HT1080 (cell line): Measurements from ENCODE around the gene MS4A12. TPM values are rescaled to one million over a fixed set of nuclear protein-coding genes. Genes with fewer than 3 reads are reported as not detected.
"Not testable (repeated sequence)": the region's sequence is repeated elsewhere in the genome, so short reads cannot be mapped to it uniquely, and the experiment has no call there.

Experiments
- DNase-seq: peaks from one replicate; pipeline ENCODE4 v3.0.0-alpha.2; 2015; ENCODE audit warnings: low read depth
- polyA plus RNA-seq, 2 experiments: library from polyadenylated mRNA; depleted of rRNA; stranded (reverse); fragments of >200 nt; gene quantifications; 2 replicates each; pipeline ENCODE4 v1.2.3, GENCODE V29; 2015
- total RNA-seq: library from RNA; depleted of rRNA; stranded (reverse); fragments of >200 nt; shearing (Covaris generic); gene quantifications from 2 replicates; pipeline ENCODE4 v1.2.3, GENCODE V29; 2014; rRNA removed

The MS4A12 gene
- total RNA-seq = not detected in 2 replicates
- polyA plus RNA-seq (2015; cell fraction: cytosol; rRNA removed) = 0.24 TPM in 1 of 2 replicates, not detected in the other
- not detected in 2 replicates for polyA plus RNA-seq (2015; cell fraction: nucleus; rRNA removed)

- no peak for DNase-seq
Observed at GRCh38 chr11:60492488-60493009, at the start of gene MS4A12. Gene MS4A12 (plus strand): TSS chr11:60492778. CDS start chr11:60497319, 4,541 bp downstream.

DNA sequence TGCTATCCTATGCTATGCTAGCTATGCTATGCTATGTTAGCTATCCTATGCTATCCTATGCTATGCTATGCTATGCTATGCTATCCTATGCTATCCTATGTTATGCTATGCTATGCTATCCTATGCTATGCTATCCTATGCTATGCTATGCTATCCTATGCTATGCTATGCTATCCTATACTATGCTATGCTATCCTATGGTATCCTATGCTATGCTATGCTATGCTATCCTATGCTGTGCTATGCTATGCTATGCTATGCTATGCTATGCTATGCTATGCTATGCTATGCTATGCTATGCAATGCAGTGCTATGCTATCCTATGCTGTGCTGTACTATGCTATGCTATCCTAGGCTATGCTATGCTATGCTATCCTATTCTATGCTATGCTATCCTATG, 45.5 kb upstream of the MS4A12 start:
- no peak for DNase-seq

DNA sequence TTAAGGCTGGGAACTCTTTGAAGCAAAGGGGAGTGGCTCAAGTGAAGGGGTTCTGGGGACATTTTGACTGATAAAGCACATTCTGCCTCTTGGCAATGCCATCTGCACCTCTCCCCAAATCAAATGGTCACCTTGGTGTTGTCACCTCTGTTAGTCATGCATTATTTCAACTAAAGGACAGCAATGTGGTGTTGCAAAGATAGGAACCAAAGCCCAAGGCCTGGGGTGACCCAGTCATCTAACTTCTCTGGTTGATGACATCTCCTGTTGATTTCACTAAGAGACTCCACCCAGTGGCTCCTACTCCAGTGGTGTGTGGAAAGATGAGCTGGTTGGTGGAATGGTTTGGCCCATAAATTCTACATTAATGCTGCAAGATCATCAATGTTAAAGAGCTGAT, 44.7 kb upstream of the MS4A12 start:
- DNase-seq = no peak

DNA sequence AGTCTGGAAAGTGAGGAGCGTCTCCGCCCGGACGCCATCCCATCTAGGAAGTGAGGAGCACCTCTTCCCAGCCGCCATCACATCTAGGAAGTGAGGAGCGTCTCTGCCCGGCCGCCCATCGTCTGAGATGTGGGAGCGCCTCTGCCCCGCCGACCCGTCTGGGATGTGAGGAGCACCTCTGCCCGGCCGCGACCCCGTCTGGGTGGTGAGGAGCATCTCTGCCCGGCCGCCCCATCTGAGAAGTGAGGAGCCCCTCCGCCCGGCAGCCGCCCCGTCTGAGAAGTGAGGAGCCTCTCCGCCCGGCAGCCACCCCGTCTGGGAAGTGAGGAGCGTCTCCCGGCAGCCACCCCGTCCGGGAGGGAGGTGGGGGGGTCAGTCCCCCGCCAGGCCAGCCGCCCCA, 41.4 kb upstream of the MS4A12 start:
- not testable (repeated sequence) for DNase-seq

GRCh38 chr11:60454212-60454611, 38.4 kb upstream of the MS4A12 start:
- DNase-seq = no peak

GRCh38 chr11:60455531-60456042, 37.0 kb upstream of the MS4A12 start, which contains the start of gene MS4A1:
Gene MS4A1 (plus strand): TSS chr11:60455847. CDS start chr11:60462375, 6,528 bp downstream.
- DNase-seq = no peak

GRCh38 chr11:60457576-60457975, 35.0 kb upstream of the MS4A12 start:
- DNase-seq = no peak

GRCh38 chr11:60459345-60459744, 33.2 kb upstream of the MS4A12 start:
- DNase-seq = no peak

GRCh38 chr11:60468829-60469228, 23.7 kb upstream of the MS4A12 start:
- no peak for DNase-seq

DNA sequence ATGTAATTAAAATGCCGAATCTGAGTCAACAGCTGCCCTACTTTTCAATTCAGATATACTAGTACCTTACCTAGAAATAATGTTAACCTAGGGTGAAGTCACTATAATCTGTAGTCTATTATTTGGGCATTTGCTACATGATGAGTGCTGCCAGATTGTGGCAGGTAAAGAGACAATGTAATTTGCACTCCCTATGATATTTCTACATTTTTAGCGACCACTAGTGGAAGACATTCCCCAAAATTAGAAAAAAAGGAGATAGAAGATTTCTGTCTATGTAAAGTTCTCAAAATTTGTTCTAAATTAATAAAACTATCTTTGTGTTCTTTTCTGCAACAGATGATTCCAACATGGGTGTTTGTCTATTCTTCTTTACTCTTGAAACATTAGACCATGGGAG, 22.9 kb upstream of the MS4A12 start:
- no peak for DNase-seq

GRCh38 chr11:60477035-60477445, 15.5 kb upstream of the MS4A12 start:
- no peak for DNase-seq

- no peak for DNase-seq
Observed at GRCh38 chr11:60482361-60482760, 10.2 kb upstream of the MS4A12 start.

- DNase-seq = peak; percentile 50
Observed at GRCh38 chr11:60485987-60486386, 6.6 kb upstream of the MS4A12 start.

DNA sequence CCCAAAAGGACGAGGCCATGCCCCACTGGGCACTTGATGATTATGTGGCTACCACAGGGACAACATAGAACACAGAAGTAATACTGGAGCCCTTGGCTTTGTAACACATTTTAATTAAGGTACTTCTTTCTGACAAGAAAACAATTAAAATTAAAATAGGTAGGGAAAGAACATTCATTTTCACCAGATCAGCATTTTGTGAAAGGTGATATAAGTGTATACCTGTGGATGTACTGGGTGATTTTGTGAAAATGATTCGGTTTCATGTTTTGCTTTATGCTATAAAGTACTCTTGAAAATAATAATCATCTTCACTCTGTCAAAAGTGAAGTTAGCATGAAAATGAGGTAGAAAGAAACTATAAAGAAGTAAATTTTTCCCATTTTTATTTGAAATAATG, 876 bp downstream of the MS4A12 start:
- no peak for DNase-seq

DNA sequence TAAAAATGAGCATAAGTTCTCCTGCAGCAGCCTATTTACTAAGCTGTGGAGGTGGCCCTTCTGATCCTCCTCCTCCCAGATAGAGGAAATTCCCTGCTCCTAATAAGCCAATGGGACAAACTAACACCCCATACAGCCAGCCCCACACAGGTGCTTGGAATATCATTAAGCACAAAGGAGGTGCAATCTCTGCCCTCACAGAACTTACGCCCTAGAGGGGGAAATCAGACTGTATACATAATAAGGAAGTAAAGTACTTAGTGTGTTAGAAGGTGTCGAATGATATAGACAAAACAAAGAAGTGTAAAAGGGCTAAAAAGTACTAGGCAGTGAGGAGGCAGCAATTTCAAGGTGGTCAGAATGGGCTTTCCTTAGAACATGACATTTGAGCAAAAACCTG, 5.8 kb downstream of the MS4A12 start:
- DNase-seq = no peak

DNA sequence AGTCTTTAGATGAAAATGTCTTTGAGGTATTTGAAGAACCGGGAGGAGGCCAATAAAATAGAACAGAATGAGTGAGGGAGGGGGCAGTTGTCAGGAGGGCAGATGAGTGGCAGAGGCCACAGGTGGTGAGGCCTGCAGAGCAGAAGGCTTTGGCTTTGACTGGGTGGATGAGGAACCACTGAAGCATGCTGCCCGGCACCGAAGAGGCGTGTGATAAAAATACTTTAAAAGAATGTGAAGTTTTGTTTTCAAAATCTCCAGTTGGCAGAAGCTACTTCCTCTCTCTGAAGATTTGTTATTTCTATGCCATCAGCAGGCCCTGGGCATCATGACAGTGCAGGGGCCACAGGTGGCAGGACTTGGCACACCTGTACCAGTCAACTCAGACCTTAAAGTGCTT, 6.3 kb downstream of the MS4A12 start:
- peak; percentile 7 for DNase-seq

GRCh38 chr11:60500276-60500910, 7.8 kb downstream of the MS4A12 start:
- no peak for DNase-seq

DNA sequence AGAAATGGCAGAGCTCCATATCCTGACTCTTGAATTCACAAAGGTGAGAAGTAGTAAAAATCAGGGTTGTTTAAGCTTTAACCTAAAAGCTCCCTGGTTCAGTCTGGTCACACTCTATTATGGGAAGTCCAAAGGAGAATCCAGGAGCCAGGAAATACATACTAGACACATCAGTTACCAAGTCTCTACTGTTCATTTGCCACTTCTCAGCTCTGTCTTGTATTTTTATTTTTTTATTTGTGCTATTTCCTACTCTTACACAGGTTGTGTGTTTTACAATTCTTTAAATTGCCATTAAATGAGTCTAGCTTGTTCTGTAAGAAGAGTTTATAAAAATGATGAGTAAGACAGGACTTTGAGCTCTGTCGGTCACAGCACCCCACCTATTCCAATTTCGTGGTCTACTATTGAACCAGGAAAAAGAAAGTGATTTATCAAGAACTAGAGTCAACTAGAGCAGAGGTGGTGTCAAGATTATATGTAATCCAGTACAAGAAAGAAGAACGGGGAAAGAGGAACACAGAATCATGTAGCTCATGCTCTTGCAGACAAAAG, 9.7 kb downstream of the MS4A12 start:
- no peak for DNase-seq

GRCh38 chr11:60504219-60504905, 11.8 kb downstream of the MS4A12 start:
- DNase-seq = no peak

DNA sequence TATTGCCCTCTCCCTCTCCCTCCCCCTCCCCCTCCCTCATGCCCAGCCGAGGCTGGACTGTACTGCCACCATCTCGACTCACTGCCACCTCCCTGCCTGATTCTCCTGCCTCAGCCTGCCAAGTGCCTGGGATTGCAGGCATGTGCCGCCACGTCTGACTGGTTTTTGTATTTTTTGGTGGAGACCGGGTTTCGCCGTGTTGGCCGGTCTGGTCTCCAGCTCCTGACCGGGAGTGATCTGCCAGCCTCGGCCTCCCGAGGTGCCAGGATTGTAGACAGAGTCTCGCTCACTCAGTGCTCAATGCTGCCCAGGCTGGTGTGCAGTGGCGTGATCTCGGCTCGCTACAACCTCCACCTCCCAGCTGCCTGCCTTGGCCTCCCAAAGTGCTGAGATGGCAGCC, 17.0 kb downstream of the MS4A12 start:
- DNase-seq = not testable (repeated sequence)

DNA sequence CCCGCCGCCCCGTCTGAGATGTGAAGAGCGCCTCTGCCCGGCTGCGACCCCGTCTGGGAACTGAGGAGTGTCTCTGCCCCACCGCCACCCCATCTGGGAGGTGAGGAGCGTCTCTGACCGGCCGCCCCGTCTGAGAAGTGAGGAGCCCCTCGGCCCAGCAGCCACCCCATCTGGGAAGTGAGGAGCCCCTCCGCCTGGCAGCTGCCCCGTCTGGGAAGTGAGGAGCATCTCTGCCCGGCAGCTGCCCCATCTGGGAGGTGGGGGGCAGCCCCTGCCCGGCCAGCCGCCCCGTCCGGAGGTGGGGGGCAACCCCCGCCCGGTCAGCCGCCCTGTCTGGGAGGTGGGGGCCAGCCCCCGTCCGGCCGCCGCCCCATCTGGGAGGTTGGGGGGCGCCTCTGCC, 17.6 kb downstream of the MS4A12 start:
- not testable (repeated sequence) for DNase-seq

DNA sequence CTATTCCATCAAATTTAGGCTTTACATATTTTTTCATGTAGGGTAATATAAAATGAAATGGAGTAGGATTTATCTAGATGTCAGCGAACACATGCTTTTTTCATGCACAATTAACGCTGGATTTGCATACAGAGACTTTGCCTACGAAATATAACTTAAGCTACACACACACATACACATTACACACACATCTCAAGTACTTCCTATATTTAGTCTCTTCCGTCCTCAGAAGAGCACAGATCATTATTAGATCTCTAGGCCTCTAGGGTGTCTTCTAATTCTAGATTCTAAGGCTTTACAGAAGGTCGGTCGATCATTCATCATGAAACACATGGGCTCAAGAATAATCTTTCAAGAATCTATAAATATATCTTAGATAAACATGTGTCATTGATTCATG, 18.8 kb downstream of the MS4A12 start:
- no peak for DNase-seq
